TTC549 (cell line): ENCODE results near the gene METAP1D.
A peak's percentile ranks its signal among the peaks of the same experiment; 100 is the strongest.
"Not testable (repeated sequence)": the region's sequence is repeated elsewhere in the genome, so short reads cannot be mapped to it uniquely, and the experiment has no call there.

ENCODE experiments used
- FAIRE-seq: peaks from 2 replicates; lab custom pipeline; 2012; peaks lifted over from hg19 to GRCh38; lab: Jason Lieb, UNC

The METAP1D gene

GRCh38 chr2:172048508-172049503, 49.1 kb downstream of the METAP1D start:
- no peak for FAIRE-seq

GRCh38 chr2:172049567-172050120, 49.9 kb downstream of the METAP1D start:
- no peak for FAIRE-seq

- no peak for FAIRE-seq
Observed at GRCh38 chr2:172050479-172051125, 50.8 kb downstream of the METAP1D start.

- FAIRE-seq = peak; percentile 97
Observed at GRCh38 chr2:172052000-172052983, 52.5 kb downstream of the METAP1D start.

- FAIRE-seq = peak; percentile 75
Observed at GRCh38 chr2:172053486-172053885, 53.7 kb downstream of the METAP1D start.

- FAIRE-seq = no peak
Observed at GRCh38 chr2:172056293-172056692, 56.5 kb downstream of the METAP1D start.

GRCh38 chr2:172058660-172059059, 58.9 kb downstream of the METAP1D start:
- no peak for FAIRE-seq

- FAIRE-seq = not testable (repeated sequence)
Observed at GRCh38 chr2:172060118-172060517, 60.4 kb downstream of the METAP1D start.

GRCh38 chr2:172062402-172063004, 62.8 kb downstream of the METAP1D start:
- no peak for FAIRE-seq

- peak; percentile 97 for FAIRE-seq
Observed at GRCh38 chr2:172063446-172063845, 63.7 kb downstream of the METAP1D start.

GRCh38 chr2:172065111-172065510, 65.4 kb downstream of the METAP1D start:
- no peak for FAIRE-seq

- FAIRE-seq = no peak
Observed at GRCh38 chr2:172066394-172066886, 66.7 kb downstream of the METAP1D start.

GRCh38 chr2:172067905-172068304, 68.2 kb downstream of the METAP1D start:
- FAIRE-seq = not testable (repeated sequence)

GRCh38 chr2:172070936-172071335, 71.2 kb downstream of the METAP1D start:
- FAIRE-seq = no peak

GRCh38 chr2:172072303-172072702, 72.5 kb downstream of the METAP1D start:
- FAIRE-seq = no peak

GRCh38 chr2:172072706-172073105, 73.0 kb downstream of the METAP1D start:
- no peak for FAIRE-seq

GRCh38 chr2:172073518-172073917, 73.8 kb downstream of the METAP1D start:
- FAIRE-seq = peak; percentile 92

- no peak for FAIRE-seq
Observed at GRCh38 chr2:172074254-172074653, 74.5 kb downstream of the METAP1D start.

- FAIRE-seq = no peak
Observed at GRCh38 chr2:172079416-172079815, 79.7 kb downstream of the METAP1D start.

- FAIRE-seq = no peak
Observed at GRCh38 chr2:172079838-172080640, 80.3 kb downstream of the METAP1D start.
